AG20443 (cell line): Measurements from ENCODE around the gene MAP3K12.

Experiments used
- DNase-seq: peaks from one replicate; pipeline ENCODE4 v3.0.0; 2012; ENCODE audit warnings: low spot score, mixed read lengths

The MAP3K12 gene

GRCh38 chr12:53492188-53492587 lies 7.1 kb downstream of the MAP3K12 start:
- no peak for DNase-seq

GRCh38 chr12:53489242-53489864 lies 9.9 kb downstream of the MAP3K12 start:
- DNase-seq = no peak

- no peak for DNase-seq
These were observed 12.3 kb downstream of the MAP3K12 start for GRCh38 chr12:53486736-53487487.

GRCh38 chr12:53485955-53486735 lies 13.1 kb downstream of the MAP3K12 start:
- no peak for DNase-seq

GRCh38 chr12:53484686-53485575 lies 14.3 kb downstream of the MAP3K12 start:
- DNase-seq = no peak

- no peak for DNase-seq
These were observed 15.3 kb downstream of the MAP3K12 start for GRCh38 chr12:53483979-53484377.

- no peak for DNase-seq
These were observed 15.9 kb downstream of the MAP3K12 start for GRCh38 chr12:53483225-53483978.

GRCh38 chr12:53482626-53483168 lies 16.6 kb downstream of the MAP3K12 start:
- no peak for DNase-seq

- no peak for DNase-seq
These were observed 17.2 kb downstream of the MAP3K12 start for GRCh38 chr12:53481939-53482586.

- peak; percentile 60 for DNase-seq
These were observed 17.8 kb downstream of the MAP3K12 start for GRCh38 chr12:53481458-53481857.

GRCh38 chr12:53480491-53481442 lies 18.5 kb downstream of the MAP3K12 start:
- no peak for DNase-seq

- DNase-seq = no peak
These were observed 19.9 kb downstream of the MAP3K12 start for GRCh38 chr12:53479331-53479730.

GRCh38 chr12:53478865-53479264 lies 20.4 kb downstream of the MAP3K12 start:
- DNase-seq = no peak

- no peak for DNase-seq
These were observed 22.5 kb downstream of the MAP3K12 start for GRCh38 chr12:53476769-53477209.

GRCh38 chr12:53474819-53475218 lies 24.4 kb downstream of the MAP3K12 start:
- no peak for DNase-seq

- DNase-seq = no peak
These were observed 25.2 kb downstream of the MAP3K12 start for GRCh38 chr12:53474077-53474476.

GRCh38 chr12:53472056-53472582 lies 27.1 kb downstream of the MAP3K12 start:
- no peak for DNase-seq

- DNase-seq = no peak
These were observed 31.0 kb downstream of the MAP3K12 start for GRCh38 chr12:53468282-53468681.

GRCh38 chr12:53467880-53468279 lies 31.4 kb downstream of the MAP3K12 start:
- DNase-seq = no peak
